Endothelial cell (in vitro differentiated cells): Measurements from ENCODE around the gene FKBP9. TPM values are rescaled to one million over a fixed set of nuclear protein-coding genes. Genes with fewer than 3 reads are reported as not detected.

Source experiments
- DNase-seq: peaks from one replicate; pipeline ENCODE4 v3.0.0; 2021; ENCODE audit warnings: low spot score
- H3K27ac Mint-ChIP-seq: one replicate; pipeline ENCODE4 v1.8.0; 2021; ENCODE audit warnings: mixed read lengths, inconsistent platforms; ENCODE audit not compliant: unreplicated experiment
- H3K27me3 Mint-ChIP-seq: one replicate; pipeline ENCODE4 v1.8.0; 2021; ENCODE audit warnings: mild to moderate bottlenecking, moderate library complexity, mixed read lengths, inconsistent platforms; ENCODE audit not compliant: unreplicated experiment
- H3K36me3 Mint-ChIP-seq: one replicate; pipeline ENCODE4 v1.8.0; 2021; ENCODE audit warnings: mild to moderate bottlenecking, low read depth, mixed read lengths, inconsistent platforms; ENCODE audit not compliant: unreplicated experiment
- H3K4me1 Mint-ChIP-seq: one replicate; pipeline ENCODE4 v1.8.0; 2021; ENCODE audit warnings: mild to moderate bottlenecking, mixed read lengths, inconsistent platforms; ENCODE audit not compliant: unreplicated experiment
- H3K4me3 Mint-ChIP-seq: one replicate; pipeline ENCODE4 v1.8.0; 2021; ENCODE audit warnings: mild to moderate bottlenecking, mixed read lengths, inconsistent platforms; ENCODE audit not compliant: unreplicated experiment
- H3K9me3 Mint-ChIP-seq: one replicate; pipeline ENCODE4 v1.8.0; 2021; ENCODE audit warnings: mixed read lengths, inconsistent platforms; ENCODE audit not compliant: unreplicated experiment
- CTCF ChIP-seq: fragments of 200-600 bp; sonication (generic); IDR thresholded peaks from one replicate; pipeline ENCODE4 v1.5.0; 2021; ENCODE audit warnings: antibody characterized with exemption; ENCODE audit not compliant: unreplicated experiment
- total RNA-seq: library from RNA; stranded (reverse); fragmentation: NEBNext Ultra II Directional; extraction: Animal tissue kit (Norgen Biotek cat#: 25700); gene quantifications from one replicate; pipeline ENCODE4 v1.2.1, GENCODE V29; 2021; ENCODE audit not compliant: unreplicated experiment

FKBP9 gene
- total RNA-seq, 1 donor from 2014 or later, result 218 TPM

- Mint-ChIP-seq H3K4me3 (peak overlapping the region; percentile 97), H3K4me1 (peaks cover 12% of the 10 kb centered on the region), H3K27ac (no peak overlapping the region), H3K9me3 (peaks cover 8% of the 10 kb centered on the region), H3K36me3 (peaks cover 24% of the 10 kb centered on the region), H3K27me3 (peaks cover 5% of the 10 kb centered on the region)
- no peak for DNase-seq
- no peak for TF ChIP-seq CTCF
Observed at GRCh38 chr7:32941681-32942414, 15.4 kb upstream of the FKBP9 start.

DNA sequence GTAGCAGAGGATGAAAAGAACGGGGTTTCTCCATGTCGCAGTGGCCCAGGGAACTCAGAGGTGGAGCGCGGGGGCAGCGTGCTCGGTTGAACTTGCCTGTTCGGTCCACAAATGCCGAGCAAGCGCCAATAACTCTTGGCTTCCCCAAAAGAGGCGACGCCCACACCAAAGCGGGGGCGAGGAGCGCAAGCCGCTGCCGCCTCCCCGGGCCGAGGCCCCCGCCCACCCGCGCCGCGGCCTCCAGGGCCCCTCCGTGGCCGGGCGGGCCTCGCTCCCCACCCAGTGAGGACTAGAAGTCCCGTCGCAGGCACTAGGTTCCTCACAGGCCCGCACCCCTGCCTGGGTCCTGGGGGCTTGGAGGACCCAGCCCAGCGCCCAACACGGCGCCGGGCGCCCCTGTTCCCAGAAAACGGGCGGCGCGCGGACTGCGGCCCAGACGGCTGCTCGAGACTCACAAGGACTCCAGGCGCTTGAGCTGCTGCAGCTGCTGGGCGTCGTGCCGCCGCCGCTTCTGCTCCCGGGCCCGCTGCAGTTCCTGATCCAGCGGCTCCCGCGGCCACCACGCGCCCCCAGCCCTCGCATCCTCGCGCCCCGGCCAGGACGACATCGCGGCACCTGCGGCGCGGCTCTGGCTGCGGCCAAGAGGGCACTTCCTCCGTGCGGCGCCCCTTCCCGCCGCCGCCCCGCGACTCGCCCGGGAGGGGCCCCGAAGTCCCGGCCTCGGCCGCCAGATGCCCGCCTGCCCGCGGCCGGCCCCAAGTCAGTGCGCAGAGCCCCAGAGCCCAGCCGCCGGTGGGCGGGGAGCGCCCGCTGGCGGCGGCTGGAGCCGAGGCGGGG lies 14.6 kb upstream of the FKBP9 start:
- peaks cover 24% of the 10 kb centered on the region for H3K36me3 Mint-ChIP-seq
- H3K27me3 Mint-ChIP-seq, result peaks cover 4% of the 10 kb centered on the region
- H3K4me3 Mint-ChIP-seq, result peak overlapping the region; percentile 97
- peak; percentile 30 for TF ChIP-seq CTCF
- H3K9me3 Mint-ChIP-seq, result peaks cover 13% of the 10 kb centered on the region
- peak; percentile 83 for DNase-seq
- H3K4me1 Mint-ChIP-seq, result peaks cover 12% of the 10 kb centered on the region
- no peak overlapping the region for H3K27ac Mint-ChIP-seq

DNA sequence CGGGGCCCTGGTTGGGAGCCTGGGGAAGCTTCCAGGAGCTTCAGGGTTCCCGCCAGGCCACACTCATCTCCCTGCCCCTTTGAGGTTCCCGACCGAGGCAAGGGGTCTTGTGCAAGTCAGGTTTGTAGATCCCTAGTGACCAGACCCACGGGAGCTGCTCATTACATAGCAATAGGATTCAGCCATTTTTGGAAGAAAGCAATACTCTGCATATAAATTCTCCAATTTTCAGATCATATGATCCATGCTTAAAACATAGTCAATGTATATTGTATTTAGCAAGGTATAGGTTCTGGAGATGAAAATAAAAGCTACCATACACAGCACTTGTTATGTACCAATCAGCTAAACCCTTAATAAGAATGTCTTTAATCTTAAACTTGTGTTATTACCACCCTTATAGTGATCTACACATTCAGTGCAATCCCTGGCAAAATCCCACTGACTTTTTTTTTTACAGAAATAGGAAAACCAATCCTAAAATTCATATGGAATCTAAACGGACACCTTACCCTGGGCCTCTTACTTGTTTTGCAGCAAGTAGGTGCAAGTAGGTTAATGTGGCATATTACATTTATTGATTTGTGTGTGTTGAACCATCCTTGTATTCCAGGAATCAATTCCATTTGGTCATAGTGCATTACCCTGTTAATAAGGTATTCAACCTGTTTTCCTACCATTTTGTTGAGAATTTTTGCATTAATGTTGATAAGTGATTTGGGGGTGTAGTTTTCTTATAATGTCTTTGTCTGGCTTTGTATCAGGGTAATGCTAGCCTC lies 13.8 kb upstream of the FKBP9 start:
- Mint-ChIP-seq H3K27ac (no peak overlapping the region), H3K27me3 (peaks cover 4% of the 10 kb centered on the region), H3K36me3 (peaks cover 29% of the 10 kb centered on the region), H3K4me3 (peak overlapping the region; percentile 79), H3K9me3 (peaks cover 19% of the 10 kb centered on the region), H3K4me1 (peaks cover 12% of the 10 kb centered on the region)
- DNase-seq, result no peak
- no peak for TF ChIP-seq CTCF

DNA sequence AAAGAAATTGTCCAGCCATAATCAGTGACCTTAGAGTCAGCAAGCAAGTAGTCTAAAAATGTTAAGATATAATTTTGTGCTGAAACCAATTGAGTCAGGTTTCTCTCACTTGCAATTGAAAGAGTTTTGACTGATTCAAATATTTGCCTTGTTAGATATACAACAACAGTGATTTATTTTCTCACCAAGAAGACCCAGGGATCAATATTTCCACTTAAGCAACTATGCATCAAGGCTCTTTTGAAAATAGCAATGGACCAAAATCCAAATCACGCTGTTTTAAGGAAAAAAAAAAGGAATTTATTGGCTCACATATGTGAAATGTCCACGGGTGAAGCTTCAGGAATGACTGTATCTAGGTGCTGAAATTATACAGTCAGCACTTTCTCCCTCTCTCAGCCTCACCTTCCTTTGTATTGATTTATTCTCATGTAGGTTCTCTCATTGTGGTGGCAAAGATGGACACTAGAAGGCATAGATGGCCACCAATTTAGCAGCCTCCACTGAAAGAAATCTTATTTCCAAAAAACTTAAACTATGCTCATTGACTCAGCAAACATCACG lies 9.7 kb upstream of the FKBP9 start:
- TF ChIP-seq CTCF, result no peak

More for the DNA sequence above, 9.7 kb upstream of the FKBP9 start:
- Mint-ChIP-seq H3K27ac (no peak overlapping the region), H3K4me1 (no peaks in the 10 kb centered on the region), H3K27me3 (peaks cover 5% of the 10 kb centered on the region), H3K9me3 (peaks cover 19% of the 10 kb centered on the region), H3K36me3 (peaks cover 26% of the 10 kb centered on the region), H3K4me3 (no peak overlapping the region)
- DNase-seq, result no peak
